ENCODE data around the gene NPAS2.

Gene NPAS2

DNA sequence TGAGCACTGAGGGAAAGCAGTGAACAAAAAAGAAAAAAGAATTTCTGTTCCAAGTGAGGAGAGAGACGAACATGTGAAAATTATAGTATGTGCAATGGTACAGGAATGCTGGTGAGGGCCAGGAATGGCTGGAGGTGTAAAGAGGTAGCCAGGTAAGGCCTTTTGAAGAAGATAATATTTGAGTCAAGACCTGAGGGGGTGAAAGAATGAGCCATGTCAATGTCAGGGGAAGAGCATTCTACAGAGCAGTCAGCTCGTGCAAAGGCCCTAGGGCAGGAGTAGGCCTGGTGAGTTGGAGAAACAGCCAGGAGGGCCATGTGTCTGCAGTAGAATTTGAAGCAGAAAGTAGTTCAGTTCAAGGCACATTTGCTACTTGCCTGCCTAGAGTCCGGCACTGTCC, 169.7 kb downstream of the NPAS2 start:
- no peak overlapping the region for H3K4me3 ChIP-seq (ENCODE audit: control insufficient read depth, low read depth, low read length)
- no peak for TF ChIP-seq CTCF (IDR thresholded peaks at IDR 0.05; ENCODE audit: control insufficient read depth, insufficient read depth, low read depth, low read length, missing control alignments)
- DNase-seq (ENCODE audit: low read depth): no peak

DNA sequence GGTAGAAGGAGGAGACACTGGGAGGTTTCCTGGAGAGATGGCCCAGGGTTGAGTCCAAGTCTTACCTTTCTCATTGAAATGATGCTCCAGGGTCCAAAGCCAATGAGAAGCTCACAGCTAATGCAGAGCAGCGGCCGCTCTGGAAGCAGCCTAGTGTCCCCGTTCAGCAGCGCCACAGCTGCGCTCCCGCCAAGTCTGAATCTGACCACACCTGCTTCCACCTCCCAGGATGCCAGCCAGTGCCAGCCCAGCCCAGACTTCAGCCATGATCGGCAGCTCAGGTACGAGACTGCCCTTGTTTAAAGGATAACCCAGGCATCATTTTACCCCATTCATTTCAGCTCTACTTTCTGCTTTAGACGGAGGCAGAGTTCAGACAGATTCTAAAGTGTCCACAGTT, 170.2 kb downstream of the NPAS2 start:
- H3K4me3 ChIP-seq (ENCODE audit: control insufficient read depth, low read depth, low read length): no peak overlapping the region
- DNase-seq (ENCODE audit: low read depth): no peak
- TF ChIP-seq CTCF (IDR thresholded peaks at IDR 0.05; ENCODE audit: control insufficient read depth, insufficient read depth, low read depth, low read length, missing control alignments): no peak

DNA sequence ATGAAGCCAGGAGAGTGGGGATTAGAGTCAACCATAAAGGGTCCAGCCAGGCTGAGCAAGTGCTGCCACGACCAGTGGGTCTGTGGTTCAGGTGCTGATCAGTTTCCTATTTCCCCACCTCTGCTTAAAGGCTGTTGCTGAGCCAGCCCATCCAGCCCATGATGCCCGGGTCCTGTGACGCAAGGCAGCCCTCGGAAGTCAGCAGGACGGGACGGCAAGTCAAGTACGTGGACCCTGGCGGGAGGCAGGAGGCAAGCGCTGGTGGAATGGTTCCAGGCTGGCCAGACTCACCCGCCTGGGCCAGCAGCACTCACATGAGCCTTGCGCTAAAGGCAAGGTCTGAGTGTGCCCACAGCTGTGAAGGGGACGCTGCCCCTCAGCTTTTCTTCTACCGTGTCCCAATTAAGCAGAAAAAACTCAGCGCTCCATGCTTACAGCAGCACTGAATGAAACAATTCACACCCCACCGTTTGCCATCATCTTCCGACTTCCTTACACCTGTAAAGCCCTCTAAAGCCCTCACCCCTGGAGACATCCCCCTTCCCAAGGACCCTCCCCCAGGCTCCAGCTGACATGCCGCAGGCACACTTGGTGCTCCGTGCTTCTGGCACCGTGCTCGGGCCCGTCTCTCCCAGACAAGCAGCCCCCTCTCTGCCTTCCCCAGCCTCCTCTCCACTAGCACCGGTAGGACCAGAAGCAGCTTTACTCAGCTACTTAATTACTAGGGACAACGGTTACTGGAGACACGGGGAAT, 170.9 kb downstream of the NPAS2 start:
- no peak overlapping the region for H3K4me3 ChIP-seq (ENCODE audit: control insufficient read depth, low read depth, low read length)
- DNase-seq (ENCODE audit: low read depth): no peak
- TF ChIP-seq CTCF (IDR thresholded peaks at IDR 0.05; ENCODE audit: control insufficient read depth, insufficient read depth, low read depth, low read length, missing control alignments): no peak

DNA sequence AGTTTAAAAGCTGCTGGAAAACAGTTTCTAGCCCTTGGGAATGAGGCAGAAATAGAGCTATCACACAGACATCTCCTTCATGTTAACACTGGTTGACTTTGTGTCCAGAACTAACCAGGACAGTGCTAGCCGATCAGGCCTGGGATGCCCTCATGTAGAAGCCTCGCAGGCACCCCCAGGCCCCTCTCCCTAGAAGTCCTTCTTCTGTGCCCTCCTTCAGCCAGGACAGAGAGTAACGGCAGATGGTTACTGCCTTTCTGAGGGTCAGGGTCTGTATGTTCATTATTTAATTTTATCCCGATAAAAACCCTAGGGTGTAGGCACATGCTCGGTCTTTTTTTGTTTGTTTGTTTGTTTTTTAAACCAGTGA, 171.4 kb downstream of the NPAS2 start:
- no peak for TF ChIP-seq CTCF (IDR thresholded peaks at IDR 0.05; ENCODE audit: control insufficient read depth, insufficient read depth, low read depth, low read length, missing control alignments)
- no peak for DNase-seq (ENCODE audit: low read depth)
- H3K4me3 ChIP-seq (ENCODE audit: control insufficient read depth, low read depth, low read length): no peak overlapping the region

GRCh38 chr2:100992262-100992661, 172.3 kb downstream of the NPAS2 start:
- no peak for DNase-seq (ENCODE audit: low read depth)
- no peak for TF ChIP-seq CTCF (IDR thresholded peaks at IDR 0.05; ENCODE audit: control insufficient read depth, insufficient read depth, low read depth, low read length, missing control alignments)
- H3K4me3 ChIP-seq (ENCODE audit: control insufficient read depth, low read depth, low read length): no peak overlapping the region

DNA sequence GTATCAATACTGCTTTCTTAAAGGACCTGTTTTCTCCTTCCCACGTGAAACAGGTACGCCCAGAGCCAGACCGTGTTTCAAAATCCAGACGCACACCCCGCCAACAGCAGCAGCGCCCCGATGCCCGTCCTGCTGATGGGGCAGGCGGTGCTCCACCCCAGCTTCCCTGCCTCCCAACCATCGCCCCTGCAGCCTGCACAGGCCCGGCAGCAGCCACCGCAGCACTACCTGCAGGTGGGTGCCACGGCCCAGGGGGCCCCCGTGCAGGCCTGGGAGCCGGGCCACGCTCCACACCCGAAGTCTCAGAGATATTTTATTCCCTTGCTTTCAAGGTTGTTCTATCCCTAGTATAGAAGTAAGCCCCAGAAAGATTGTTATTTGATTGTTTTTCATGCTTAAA, 173.4 kb downstream of the NPAS2 start:
- TF ChIP-seq CTCF (IDR thresholded peaks at IDR 0.05; ENCODE audit: control insufficient read depth, insufficient read depth, low read depth, low read length, missing control alignments): no peak
- no peak overlapping the region for H3K4me3 ChIP-seq (ENCODE audit: control insufficient read depth, low read depth, low read length)
- no peak for DNase-seq (ENCODE audit: low read depth)

All from AG09309 (cell line).